Sigmoid colon (tissue), 4 donors: ENCODE data around the gene POLN.

Source experiments
- POLR2A ChIP-seq, 2 donors: fragments of 450-650 bp; IDR thresholded peaks; one replicate each; pipeline ENCODE4 v1.6.1; 2016; ENCODE audit warnings: antibody characterized with exemption in 2 of 2, mild to moderate bottlenecking in 2 of 2, moderate library complexity in 2 of 2
- POLR2AphosphoS5 ChIP-seq, 4 donors: sonication (generic); formaldehyde crosslinking; IDR thresholded peaks; one replicate each; pipeline ENCODE4 v1.6.1; 2017; ENCODE audit warnings: antibody characterized with exemption in 4 of 4

- no peak for TF ChIP-seq POLR2AphosphoS5 (IDR thresholded peaks at IDR 0.05)
- TF ChIP-seq POLR2A (IDR thresholded peaks at IDR 0.05): no peak
These were observed 197.8 kb downstream of the POLN start for GRCh38 chr4:2044119-2044485.
